Upper lobe of right lung (tissue), 1 donor: ENCODE results near the gene FBXL2. TPM values are rescaled to one million over a fixed set of nuclear protein-coding genes. Genes with fewer than 3 reads are reported as not detected.

Source experiments
- ATAC-seq: fragments of 200-7000 bp; cut with Tn5 transposase; one replicate; pipeline ENCODE4 v1.9.1; 2020; ENCODE audit warnings: mild to moderate bottlenecking, moderate library complexity
- DNase-seq: peaks from one replicate; pipeline ENCODE4 v3.0.0-alpha.2; 2020
- H3K27ac ChIP-seq: fragments of 200-600 bp; one replicate; pipeline ENCODE4 v1.8.0; 2022
- H3K27me3 ChIP-seq: fragments of 200-600 bp; one replicate; pipeline ENCODE4 v1.8.0; 2022; ENCODE audit warnings: mild to moderate bottlenecking
- H3K36me3 ChIP-seq: fragments of 200-600 bp; one replicate; pipeline ENCODE4 v1.8.0; 2022
- H3K4me1 ChIP-seq: fragments of 200-600 bp; one replicate; pipeline ENCODE4 v1.8.0; 2022
- H3K4me3 ChIP-seq: fragments of 200-600 bp; one replicate; pipeline ENCODE4 v1.8.0; 2022; ENCODE audit warnings: mild to moderate bottlenecking
- H3K9me3 ChIP-seq: fragments of 200-600 bp; one replicate; pipeline ENCODE4 v1.8.0; 2022
- CTCF ChIP-seq: fragments of 200-600 bp; IDR thresholded peaks from one replicate; pipeline ENCODE4 v1.8.0; 2022; ENCODE audit warnings: antibody characterized with exemption
- intact Hi-C: fragments of 100-400 bp; cut with DNase I; formaldehyde crosslinking; loops from one replicate; pipeline ENCODE4 v1.11.0; 2022
- total RNA-seq: library from RNA; stranded (reverse); fragmentation: NEBNext Ultra II Directional; extraction: Animal tissue kit (Norgen Biotek cat#: 25700); gene quantifications from one replicate; pipeline ENCODE4 v1.2.1, GENCODE V29; 2021
- donor health status: DM: no; HTN: yes; CAD: no; lungs with severe emphysema.

The FBXL2 gene
- total RNA-seq, 1 donor from 2014 or later, result 7.6 TPM

- ATAC-seq, result no peak
- Histone ChIP-seq H3K4me3 (no peak overlapping the region), H3K27me3 (no peaks in the 10 kb centered on the region), H3K36me3 (no peaks in the 10 kb centered on the region), H3K4me1 (no peaks in the 10 kb centered on the region), H3K27ac (no peak overlapping the region), H3K9me3 (no peaks in the 10 kb centered on the region)
- intact Hi-C loops, result no loop called here
- no peak for TF ChIP-seq CTCF
- no peak for DNase-seq
Observed at GRCh38 chr3:33236005-33236404, 41.2 kb upstream of the FBXL2 start.

GRCh38 chr3:33237439-33237838 lies 39.8 kb upstream of the FBXL2 start:
- Histone ChIP-seq H3K9me3 (no peaks in the 10 kb centered on the region), H3K4me3 (no peak overlapping the region), H3K27me3 (no peaks in the 10 kb centered on the region), H3K27ac (no peak overlapping the region), H3K4me1 (no peaks in the 10 kb centered on the region), H3K36me3 (no peaks in the 10 kb centered on the region)
- TF ChIP-seq CTCF, result no peak
- DNase-seq (no peak), ATAC-seq (no peak)
- intact Hi-C loops, result no loop called here

- Histone ChIP-seq H3K27ac (no peak overlapping the region), H3K36me3 (no peaks in the 10 kb centered on the region), H3K9me3 (no peaks in the 10 kb centered on the region), H3K4me1 (no peaks in the 10 kb centered on the region), H3K27me3 (no peaks in the 10 kb centered on the region), H3K4me3 (no peak overlapping the region)
- ATAC-seq (no peak), DNase-seq (no peak)
- intact Hi-C loops, result no loop called here
- no peak for TF ChIP-seq CTCF
Observed at GRCh38 chr3:33238923-33239322, 38.3 kb upstream of the FBXL2 start.

- TF ChIP-seq CTCF, result no peak
- H3K9me3 ChIP-seq, result no peaks in the 10 kb centered on the region
Observed at GRCh38 chr3:33240261-33240660, 37.0 kb upstream of the FBXL2 start.

GRCh38 chr3:33246786-33247185 lies 30.5 kb upstream of the FBXL2 start:
- no peaks in the 10 kb centered on the region for H3K36me3 ChIP-seq
- H3K27me3 ChIP-seq, result no peaks in the 10 kb centered on the region
- DNase-seq, result no peak
- no peak for TF ChIP-seq CTCF
- H3K4me3 ChIP-seq, result no peak overlapping the region
- no peaks in the 10 kb centered on the region for H3K9me3 ChIP-seq
- no peaks in the 10 kb centered on the region for H3K4me1 ChIP-seq
- no peak for ATAC-seq
- H3K27ac ChIP-seq, result no peak overlapping the region
- intact Hi-C loops, result no loop called here

More at GRCh38 chr3:33240261-33240660, 37.0 kb upstream of the FBXL2 start:
- DNase-seq (no peak), ATAC-seq (no peak)
- Histone ChIP-seq H3K27ac (no peak overlapping the region), H3K4me1 (no peaks in the 10 kb centered on the region), H3K27me3 (no peaks in the 10 kb centered on the region), H3K4me3 (no peak overlapping the region), H3K36me3 (no peaks in the 10 kb centered on the region)
- intact Hi-C loops, result no loop called here

- Histone ChIP-seq H3K27me3 (no peaks in the 10 kb centered on the region), H3K4me3 (no peak overlapping the region), H3K9me3 (no peaks in the 10 kb centered on the region), H3K4me1 (no peaks in the 10 kb centered on the region), H3K27ac (no peak overlapping the region), H3K36me3 (no peaks in the 10 kb centered on the region)
- ATAC-seq (no peak), DNase-seq (no peak)
- TF ChIP-seq CTCF, result no peak
- intact Hi-C loops, result no loop called here
Observed at GRCh38 chr3:33250712-33251111, 26.5 kb upstream of the FBXL2 start.
